DOHH2 (cell line): ENCODE measurements around the gene INPP5F.
A peak's percentile ranks its signal among the peaks of the same experiment; 100 is the strongest.
"Not testable (repeated sequence)": the region's sequence is repeated elsewhere in the genome, so short reads cannot be mapped to it uniquely, and the experiment has no call there.

Source experiments
- H3F3A ChIP-seq: fragments of 200-600 bp; sonication (generic), shearing (Covaris generic); 2 replicates; pipeline ENCODE4 v1.6.0; 2016; ENCODE audit warnings: antibody characterized with exemption, mild to moderate bottlenecking; ENCODE audit not compliant: control insufficient read depth, insufficient read depth
- H3K27ac ChIP-seq: fragments of 200-600 bp; sonication (generic); 2 replicates; pipeline ENCODE4 v1.5.1; 2014; ENCODE audit warnings: low read depth, mild to moderate bottlenecking, low read length, moderate library complexity
- H3K27me3 ChIP-seq: fragments of 200-600 bp; sonication (generic); 2 replicates; pipeline ENCODE4 v1.6.1; 2014; ENCODE audit warnings: mild to moderate bottlenecking, low read length, mixed read lengths; ENCODE audit not compliant: control insufficient read depth
- H3K36me3 ChIP-seq: fragments of 200-600 bp; sonication (generic); 2 replicates; pipeline ENCODE4 v1.6.1; 2014; ENCODE audit warnings: mild to moderate bottlenecking, low read length, moderate library complexity, mixed read lengths; ENCODE audit not compliant: control insufficient read depth
- H3K4me1 ChIP-seq: fragments of 200-600 bp; sonication (generic); 2 replicates; pipeline ENCODE4 v1.6.1; 2014; ENCODE audit warnings: mild to moderate bottlenecking, low read length, mixed read lengths; ENCODE audit not compliant: control insufficient read depth
- H3K4me2 ChIP-seq: fragments of 200-600 bp; sonication (generic); 2 replicates; pipeline ENCODE4 v1.6.0; 2014; ENCODE audit warnings: mild to moderate bottlenecking, low read length, moderate library complexity
- H3K4me3 ChIP-seq: fragments of 200-600 bp; sonication (generic); 2 replicates; pipeline ENCODE4 v1.5.1; 2014; ENCODE audit warnings: mild to moderate bottlenecking, low read length, mixed read lengths
- H3K79me2 ChIP-seq: fragments of 200-600 bp; sonication (generic); 2 replicates; pipeline ENCODE4 v1.6.1; 2014; ENCODE audit warnings: mild to moderate bottlenecking, low read length, mixed read lengths; ENCODE audit not compliant: control insufficient read depth
- H3K9me2 ChIP-seq: fragments of 200-600 bp; sonication (generic); replicated peaks from 2 replicates; pipeline ENCODE4 v1.6.1; 2014; ENCODE audit warnings: mild to moderate bottlenecking, low read length, mixed read lengths; ENCODE audit not compliant: control insufficient read depth
- H3K9me3 ChIP-seq: fragments of 200-600 bp; sonication (generic); 2 replicates; pipeline ENCODE4 v1.6.1; 2014; ENCODE audit warnings: antibody characterized with exemption, low read length, mixed read lengths; ENCODE audit not compliant: control insufficient read depth, insufficient read depth
- H4K20me1 ChIP-seq: fragments of 200-600 bp; sonication (generic); 2 replicates; pipeline ENCODE4 v1.6.0; 2014; ENCODE audit warnings: low read depth, mild to moderate bottlenecking, antibody characterized with exemption, low read length, moderate library complexity; ENCODE audit not compliant: control insufficient read depth, insufficient read depth
- EZH2phosphoT487 ChIP-seq: fragments of 200-600 bp; sonication (generic); IDR thresholded peaks from 2 replicates; pipeline ENCODE4 v1.6.1; 2017; ENCODE audit warnings: borderline replicate concordance, mild to moderate bottlenecking, antibody characterized with exemption, low read length, moderate library complexity, mixed read lengths
- TF ChIP-seq, protein P1 (sequence below): fragments of 200-600 bp; sonication (generic); IDR thresholded peaks from one replicate; pipeline ENCODE4 v1.5.1; 2014; ENCODE audit warnings: antibody characterized with exemption, mild to moderate bottlenecking, low read depth, low read length; ENCODE audit not compliant: poor library complexity, severe bottlenecking

INPP5F gene

GRCh38 chr10:119863951-119864565 lies 138.2 kb downstream of the INPP5F start:
- Histone ChIP-seq H3K4me3 (peak overlapping the region; percentile 24), H3K9me3 (no peaks in the 10 kb centered on the region), H3K4me1 (peaks cover 91% of the 10 kb centered on the region), H3K27me3 (no peaks in the 10 kb centered on the region), H3F3A (peaks cover 41% of the 10 kb centered on the region), H3K27ac (peak overlapping the region; percentile 37), H4K20me1 (peaks cover 48% of the 10 kb centered on the region), H3K4me2 (peak overlapping the region; percentile 43), H3K9me2 (no peaks in the 10 kb centered on the region), H3K79me2 (peaks cover 100% of the 10 kb centered on the region), H3K36me3 (peaks cover 45% of the 10 kb centered on the region)
- TF ChIP-seq, protein P1, sequence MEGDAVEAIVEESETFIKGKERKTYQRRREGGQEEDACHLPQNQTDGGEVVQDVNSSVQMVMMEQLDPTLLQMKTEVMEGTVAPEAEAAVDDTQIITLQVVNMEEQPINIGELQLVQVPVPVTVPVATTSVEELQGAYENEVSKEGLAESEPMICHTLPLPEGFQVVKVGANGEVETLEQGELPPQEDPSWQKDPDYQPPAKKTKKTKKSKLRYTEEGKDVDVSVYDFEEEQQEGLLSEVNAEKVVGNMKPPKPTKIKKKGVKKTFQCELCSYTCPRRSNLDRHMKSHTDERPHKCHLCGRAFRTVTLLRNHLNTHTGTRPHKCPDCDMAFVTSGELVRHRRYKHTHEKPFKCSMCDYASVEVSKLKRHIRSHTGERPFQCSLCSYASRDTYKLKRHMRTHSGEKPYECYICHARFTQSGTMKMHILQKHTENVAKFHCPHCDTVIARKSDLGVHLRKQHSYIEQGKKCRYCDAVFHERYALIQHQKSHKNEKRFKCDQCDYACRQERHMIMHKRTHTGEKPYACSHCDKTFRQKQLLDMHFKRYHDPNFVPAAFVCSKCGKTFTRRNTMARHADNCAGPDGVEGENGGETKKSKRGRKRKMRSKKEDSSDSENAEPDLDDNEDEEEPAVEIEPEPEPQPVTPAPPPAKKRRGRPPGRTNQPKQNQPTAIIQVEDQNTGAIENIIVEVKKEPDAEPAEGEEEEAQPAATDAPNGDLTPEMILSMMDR, result no peak
- TF ChIP-seq EZH2phosphoT487, result no peak

DNA sequence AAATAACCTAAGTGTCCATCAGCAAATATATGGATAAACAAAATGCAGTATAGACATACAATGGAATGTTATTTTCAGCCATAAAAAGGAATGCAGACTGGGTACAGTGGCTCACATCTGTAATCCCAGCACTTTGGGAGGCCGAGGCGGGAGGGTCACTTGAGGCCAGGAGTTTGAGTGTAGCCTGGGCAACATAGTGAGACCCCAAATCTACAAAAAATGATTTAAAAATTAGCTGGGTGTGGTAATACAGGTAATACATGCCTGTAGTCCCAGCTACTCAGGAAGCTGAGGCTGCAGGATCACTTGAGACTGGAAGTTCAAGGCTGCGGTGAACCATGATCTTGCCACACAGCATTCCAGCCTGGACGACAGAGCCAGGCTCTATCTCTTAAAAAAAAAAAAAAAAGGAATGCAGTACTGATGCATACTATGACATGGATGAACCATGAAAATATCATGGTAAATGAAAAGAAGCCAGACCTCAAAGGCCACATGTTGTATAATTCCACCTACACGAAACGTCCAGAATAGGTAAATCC lies 139.9 kb downstream of the INPP5F start:
- Histone ChIP-seq H3K9me3 (no peaks in the 10 kb centered on the region), H3K4me2 (peak overlapping the region; percentile 18; the same call in 1 of the 2 replicates), H3K79me2 (peaks cover 100% of the 10 kb centered on the region), H4K20me1 (peaks cover 41% of the 10 kb centered on the region), H3F3A (peaks cover 29% of the 10 kb centered on the region), H3K9me2 (no peaks in the 10 kb centered on the region), H3K4me3 (no peak overlapping the region), H3K36me3 (peaks cover 45% of the 10 kb centered on the region), H3K27ac (no peak overlapping the region), H3K27me3 (no peaks in the 10 kb centered on the region), H3K4me1 (peaks cover 86% of the 10 kb centered on the region)
- TF ChIP-seq, protein P1, result no peak
- TF ChIP-seq EZH2phosphoT487, result no peak

GRCh38 chr10:119867317-119867716 lies 141.5 kb downstream of the INPP5F start:
- Histone ChIP-seq H3K4me3 (no peak overlapping the region), H3K4me1 (peaks cover 77% of the 10 kb centered on the region), H3K27me3 (no peaks in the 10 kb centered on the region), H3F3A (peaks cover 21% of the 10 kb centered on the region), H4K20me1 (peaks cover 39% of the 10 kb centered on the region), H3K9me3 (no peaks in the 10 kb centered on the region), H3K36me3 (peaks cover 56% of the 10 kb centered on the region), H3K4me2 (0 out of 2 replicates have a peak overlapping the region, but pooled peaks have one; percentile 3), H3K27ac (no peak overlapping the region), H3K79me2 (peaks cover 100% of the 10 kb centered on the region), H3K9me2 (no peaks in the 10 kb centered on the region)
- TF ChIP-seq EZH2phosphoT487, result no peak
- TF ChIP-seq, protein P1, result no peak

- Histone ChIP-seq H4K20me1 (peaks cover 29% of the 10 kb centered on the region), H3K79me2 (peaks cover 91% of the 10 kb centered on the region), H3K36me3 (peaks cover 50% of the 10 kb centered on the region), H3K4me1 (peaks cover 71% of the 10 kb centered on the region), H3K4me2 (peak overlapping the region; percentile 94)
- H3K9me3 ChIP-seq, H3K9me2 ChIP-seq, H3F3A ChIP-seq, H3K27me3 ChIP-seq, H3K4me3 ChIP-seq, H3K27ac ChIP-seq: not testable (repeated sequence)
These were observed 143.5 kb downstream of the INPP5F start for GRCh38 chr10:119869398-119869797.
